ENCODE data around the gene NFKBIB.

DNA sequence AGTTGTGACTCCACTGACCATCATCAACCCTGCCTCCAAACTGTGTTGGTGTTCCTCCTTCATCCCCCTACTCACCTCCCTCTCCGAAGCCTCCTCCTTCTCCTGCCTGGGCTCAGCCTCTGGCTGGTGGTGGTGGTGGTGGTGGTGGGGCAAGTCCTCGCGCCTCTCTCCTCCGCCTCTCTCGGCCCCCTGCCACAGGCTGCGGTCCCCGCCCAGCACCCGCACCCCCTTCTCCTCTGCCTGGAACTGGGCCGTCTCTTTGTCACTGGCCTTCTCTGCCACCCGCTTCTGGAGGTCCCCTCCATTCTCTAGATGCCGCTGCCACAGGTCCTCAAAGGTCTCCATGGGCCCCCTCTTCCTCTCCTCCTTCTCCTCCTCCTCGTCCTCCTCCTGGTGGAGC, 10.7 kb downstream of the NFKBIB start:
- TF ChIP-seq, protein P1, sequence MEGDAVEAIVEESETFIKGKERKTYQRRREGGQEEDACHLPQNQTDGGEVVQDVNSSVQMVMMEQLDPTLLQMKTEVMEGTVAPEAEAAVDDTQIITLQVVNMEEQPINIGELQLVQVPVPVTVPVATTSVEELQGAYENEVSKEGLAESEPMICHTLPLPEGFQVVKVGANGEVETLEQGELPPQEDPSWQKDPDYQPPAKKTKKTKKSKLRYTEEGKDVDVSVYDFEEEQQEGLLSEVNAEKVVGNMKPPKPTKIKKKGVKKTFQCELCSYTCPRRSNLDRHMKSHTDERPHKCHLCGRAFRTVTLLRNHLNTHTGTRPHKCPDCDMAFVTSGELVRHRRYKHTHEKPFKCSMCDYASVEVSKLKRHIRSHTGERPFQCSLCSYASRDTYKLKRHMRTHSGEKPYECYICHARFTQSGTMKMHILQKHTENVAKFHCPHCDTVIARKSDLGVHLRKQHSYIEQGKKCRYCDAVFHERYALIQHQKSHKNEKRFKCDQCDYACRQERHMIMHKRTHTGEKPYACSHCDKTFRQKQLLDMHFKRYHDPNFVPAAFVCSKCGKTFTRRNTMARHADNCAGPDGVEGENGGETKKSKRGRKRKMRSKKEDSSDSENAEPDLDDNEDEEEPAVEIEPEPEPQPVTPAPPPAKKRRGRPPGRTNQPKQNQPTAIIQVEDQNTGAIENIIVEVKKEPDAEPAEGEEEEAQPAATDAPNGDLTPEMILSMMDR (IDR thresholded peaks at IDR 0.05; ENCODE audit: low read depth, low read length, poor library complexity, severe bottlenecking) = no peak
- TF ChIP-seq EZH2phosphoT487 (IDR thresholded peaks at IDR 0.05; ENCODE audit: borderline replicate concordance, low read length) = no peak

Data from DOHH2 (cell line).